Erythroblast (primary cell): Measurements from ENCODE around the gene HLA-DOB.

Source experiments
- GATA1 ChIP-seq: IDR thresholded peaks from 2 replicates; pipeline ENCODE4 v1.6.1; 2011; ENCODE audit warnings: low read depth, mild to moderate bottlenecking, control low read depth, low read length, moderate library complexity
- POLR2A ChIP-seq: IDR thresholded peaks from 2 replicates; pipeline ENCODE4 v1.6.1; 2011; ENCODE audit warnings: mild to moderate bottlenecking, low read length

DNA sequence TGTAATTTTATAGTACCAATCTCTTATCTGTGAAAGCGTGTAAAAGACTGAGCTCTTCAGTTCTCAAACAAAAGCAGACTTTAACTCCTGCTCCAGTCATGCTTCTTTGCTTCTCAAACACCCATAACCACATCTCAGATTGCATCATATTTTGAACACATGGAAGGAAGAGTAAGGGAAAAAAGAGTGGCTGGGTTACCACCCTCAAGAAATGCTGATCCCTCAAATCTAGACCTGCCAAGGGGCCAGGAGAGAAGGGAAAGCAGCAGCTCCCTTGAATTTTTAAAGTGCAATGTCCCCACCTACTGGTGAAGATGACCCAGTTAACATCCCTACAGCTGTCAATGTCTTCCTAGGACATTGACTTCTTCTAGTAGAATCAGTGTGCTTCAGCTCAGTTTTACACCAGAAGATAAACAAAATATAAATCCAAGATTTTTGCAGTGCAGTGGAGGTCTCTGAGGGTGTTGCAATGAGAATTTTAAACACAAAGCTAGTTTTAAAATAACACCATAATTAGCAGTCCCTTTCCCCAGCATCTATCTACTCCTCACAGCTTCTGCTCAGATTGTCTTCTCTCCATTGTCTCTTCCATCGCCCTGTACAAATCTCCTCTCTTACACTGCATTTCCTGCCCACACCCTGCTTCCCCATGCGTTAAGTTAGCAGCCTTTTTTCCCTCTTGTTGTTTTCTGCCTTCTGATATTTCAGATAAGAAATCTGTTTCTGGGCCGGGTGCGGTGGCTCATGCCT is 30.8 kb downstream of the HLA-DOB start:
- no peak for TF ChIP-seq POLR2A
- no peak for TF ChIP-seq GATA1
